ENCODE results near the gene ANKRD11.

ANKRD11 gene

GRCh38 chr16:89323120-89323960 lies 167.0 kb downstream of the ANKRD11 start:
- no peak for DNase-seq

- no peak for DNase-seq
These were observed 167.8 kb downstream of the ANKRD11 start for GRCh38 chr16:89322321-89323119.

GRCh38 chr16:89320782-89321501 lies 169.4 kb downstream of the ANKRD11 start:
- no peak for DNase-seq

GRCh38 chr16:89319886-89320781 lies 170.2 kb downstream of the ANKRD11 start:
- no peak for DNase-seq

- DNase-seq, result no peak
These were observed 170.8 kb downstream of the ANKRD11 start for GRCh38 chr16:89319631-89319885.

GRCh38 chr16:89318871-89319630 lies 171.3 kb downstream of the ANKRD11 start:
- no peak for DNase-seq

GRCh38 chr16:89318430-89318758 lies 172.0 kb downstream of the ANKRD11 start:
- DNase-seq, result no peak

- no peak for DNase-seq
These were observed 172.5 kb downstream of the ANKRD11 start for GRCh38 chr16:89317729-89318429.

- DNase-seq, result no peak
These were observed 173.2 kb downstream of the ANKRD11 start for GRCh38 chr16:89317101-89317671.

- no peak for DNase-seq
These were observed 173.7 kb downstream of the ANKRD11 start for GRCh38 chr16:89316701-89317100.

- DNase-seq, result no peak
These were observed 174.4 kb downstream of the ANKRD11 start for GRCh38 chr16:89315791-89316581.

- DNase-seq, result no peak
These were observed 175.1 kb downstream of the ANKRD11 start for GRCh38 chr16:89315271-89315670.

GRCh38 chr16:89314854-89315253 lies 175.5 kb downstream of the ANKRD11 start:
- DNase-seq, result no peak

- DNase-seq, result no peak
These were observed 176.0 kb downstream of the ANKRD11 start for GRCh38 chr16:89314357-89314756.

- DNase-seq, result no peak
These were observed 176.8 kb downstream of the ANKRD11 start for GRCh38 chr16:89313583-89313982.

GRCh38 chr16:89312598-89313299 lies 177.6 kb downstream of the ANKRD11 start:
- no peak for DNase-seq

GRCh38 chr16:89312194-89312593 lies 178.2 kb downstream of the ANKRD11 start:
- DNase-seq, result no peak

- no peak for DNase-seq
These were observed 178.7 kb downstream of the ANKRD11 start for GRCh38 chr16:89311636-89312035.

- no peak for DNase-seq
These were observed 180.8 kb downstream of the ANKRD11 start for GRCh38 chr16:89309438-89310122.
